ENCODE measurements around the gene F9. TPM values are rescaled to one million over a fixed set of nuclear protein-coding genes. Genes with fewer than 3 reads are reported as not detected.
A peak's percentile ranks its signal among the peaks of the same experiment; 100 is the strongest.

Gene F9
- total and polyA plus RNA-seq, 8 donors: 0.22 TPM; not detected in 7

DNA sequence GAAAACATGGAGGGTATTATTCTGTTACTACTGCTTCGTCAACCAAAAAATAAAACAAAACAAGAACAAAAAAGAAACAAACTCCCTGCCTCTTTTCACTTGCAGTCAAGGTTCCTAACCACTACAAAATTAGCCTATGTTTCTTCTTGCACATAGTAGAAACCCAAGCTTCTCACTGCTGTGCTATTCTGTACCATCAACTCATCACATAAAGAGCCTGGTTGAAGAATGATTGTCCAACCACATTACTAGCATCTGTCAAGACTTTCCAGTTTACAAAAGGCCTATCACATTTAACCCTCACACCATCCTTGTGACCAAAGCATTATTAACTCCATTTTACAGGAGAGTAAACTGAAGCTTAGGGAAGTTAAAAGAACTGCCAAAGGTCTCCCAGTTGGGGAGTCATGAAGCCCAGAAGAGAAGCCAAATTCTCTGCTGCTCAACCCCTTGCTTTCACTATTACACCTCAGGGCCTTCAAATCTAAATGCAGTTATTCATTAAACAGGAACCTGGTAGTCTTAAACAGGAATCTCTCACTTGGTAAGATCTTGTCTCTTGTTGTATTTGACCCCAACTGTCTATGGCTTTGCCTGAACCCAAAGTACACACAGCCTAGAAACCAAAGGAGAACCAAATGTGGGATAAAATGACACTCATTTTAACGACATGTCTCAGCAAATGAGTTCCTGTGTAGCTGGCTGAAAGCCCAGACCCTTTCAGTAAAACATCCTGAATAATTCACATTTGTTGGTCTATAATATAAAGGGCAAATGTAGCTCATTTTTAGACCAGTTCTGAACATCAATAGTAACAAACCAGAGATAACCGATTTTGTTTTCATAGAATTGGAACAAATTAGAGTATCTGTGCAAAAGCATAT, 8.6 kb downstream of the F9 start:
- no peak overlapping the region for H3K4me3 ChIP-seq
- TF ChIP-seq, protein P1, sequence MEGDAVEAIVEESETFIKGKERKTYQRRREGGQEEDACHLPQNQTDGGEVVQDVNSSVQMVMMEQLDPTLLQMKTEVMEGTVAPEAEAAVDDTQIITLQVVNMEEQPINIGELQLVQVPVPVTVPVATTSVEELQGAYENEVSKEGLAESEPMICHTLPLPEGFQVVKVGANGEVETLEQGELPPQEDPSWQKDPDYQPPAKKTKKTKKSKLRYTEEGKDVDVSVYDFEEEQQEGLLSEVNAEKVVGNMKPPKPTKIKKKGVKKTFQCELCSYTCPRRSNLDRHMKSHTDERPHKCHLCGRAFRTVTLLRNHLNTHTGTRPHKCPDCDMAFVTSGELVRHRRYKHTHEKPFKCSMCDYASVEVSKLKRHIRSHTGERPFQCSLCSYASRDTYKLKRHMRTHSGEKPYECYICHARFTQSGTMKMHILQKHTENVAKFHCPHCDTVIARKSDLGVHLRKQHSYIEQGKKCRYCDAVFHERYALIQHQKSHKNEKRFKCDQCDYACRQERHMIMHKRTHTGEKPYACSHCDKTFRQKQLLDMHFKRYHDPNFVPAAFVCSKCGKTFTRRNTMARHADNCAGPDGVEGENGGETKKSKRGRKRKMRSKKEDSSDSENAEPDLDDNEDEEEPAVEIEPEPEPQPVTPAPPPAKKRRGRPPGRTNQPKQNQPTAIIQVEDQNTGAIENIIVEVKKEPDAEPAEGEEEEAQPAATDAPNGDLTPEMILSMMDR (IDR thresholded peaks at IDR 0.05): no peak
- H3K27me3 ChIP-seq: no peaks in the 10 kb centered on the region
- no peaks in the 10 kb centered on the region for H3K9me3 ChIP-seq
- no peak for DNase-seq
- intact Hi-C loops (cut with DNase I): no loop called here
- H3K36me3 ChIP-seq: no peaks in the 10 kb centered on the region
- FAIRE-seq: no peak
- no peak for ATAC-seq
- 53 to 65% methylated on average over 3 of the region's 3 CpGs for WGBS, 2 donors
- peaks cover 0 to 5% (median 0%) of the 10 kb centered on the region in 3 donors for H3K4me1 ChIP-seq
- H3K27ac ChIP-seq: no peak overlapping the region

DNA sequence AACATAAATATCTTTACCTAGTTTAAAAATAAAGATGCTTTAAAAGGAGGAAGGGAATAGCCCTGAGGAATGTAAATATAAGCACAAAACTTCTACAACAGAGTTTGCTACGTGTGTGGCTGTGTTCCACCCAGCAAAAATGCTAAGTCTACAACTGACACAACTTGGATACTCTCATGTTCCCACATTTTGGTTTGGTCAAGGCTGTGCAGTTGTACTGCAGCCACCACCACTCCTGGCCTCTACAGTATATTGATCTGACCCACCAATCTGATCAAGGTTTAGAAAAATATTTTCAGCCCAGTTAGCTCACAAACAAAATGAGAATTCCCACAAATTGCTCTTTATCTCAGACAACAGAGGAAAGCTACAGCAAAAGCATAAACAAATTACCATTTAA, 12.1 kb downstream of the F9 start:
- WGBS, 2 donors: 52 to 69% methylated on average over 1 of the region's 1 CpG
- FAIRE-seq (no peak), ATAC-seq (no peak), DNase-seq (no peak)
- TF ChIP-seq, protein P1 (IDR thresholded peaks at IDR 0.05): no peak
- H3K4me1 ChIP-seq: peaks cover 0 to 5% (median 0%) of the 10 kb centered on the region in 3 donors
- no peak overlapping the region for H3K4me3 ChIP-seq
- H3K27me3 ChIP-seq: peaks cover 0 to 10% (median 0%) of the 10 kb centered on the region in 4 donors
- no peak overlapping the region for H3K27ac ChIP-seq
- intact Hi-C loops (cut with DNase I): no loop called here
- H3K36me3 ChIP-seq: no peaks in the 10 kb centered on the region
- H3K9me3 ChIP-seq: peaks cover 0 to 4% (median 0%) of the 10 kb centered on the region in 4 donors

DNA sequence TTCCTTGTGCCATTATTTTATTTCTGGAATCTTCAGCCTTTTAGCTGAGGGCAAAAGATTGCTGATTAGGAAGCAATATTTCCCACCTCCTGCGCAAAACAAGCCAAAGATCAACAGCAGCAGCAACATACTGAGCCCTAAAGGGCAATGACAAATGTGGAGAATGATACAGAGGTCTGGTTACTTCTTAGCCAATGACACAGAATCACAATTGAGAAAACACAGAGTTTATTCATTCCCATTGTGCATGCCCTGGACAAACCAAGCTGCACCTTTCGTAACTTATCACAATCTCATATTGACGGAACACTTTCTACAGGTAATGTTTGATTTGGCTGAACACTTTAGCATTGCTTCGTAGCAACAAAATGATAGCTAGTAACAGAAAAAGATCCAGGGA, 13.4 kb downstream of the F9 start:
- no peak overlapping the region for H3K4me3 ChIP-seq
- no peaks in the 10 kb centered on the region for H3K36me3 ChIP-seq
- H3K4me1 ChIP-seq: peaks cover 0 to 5% (median 0%) of the 10 kb centered on the region in 3 donors
- H3K9me3 ChIP-seq: peaks cover 0 to 4% (median 0%) of the 10 kb centered on the region in 4 donors
- intact Hi-C loops (cut with DNase I): no loop called here
- no peak overlapping the region for H3K27ac ChIP-seq
- ATAC-seq (peak; percentile 63 to 96 (median 84)), DNase-seq (no peak), FAIRE-seq (no peak)
- peaks cover 0 to 10% (median 0%) of the 10 kb centered on the region in 4 donors for H3K27me3 ChIP-seq
- TF ChIP-seq, protein P1 (IDR thresholded peaks at IDR 0.05): no peak
- WGBS, 2 donors: 14 to 24% methylated on average over 4 of the region's 4 CpGs

DNA sequence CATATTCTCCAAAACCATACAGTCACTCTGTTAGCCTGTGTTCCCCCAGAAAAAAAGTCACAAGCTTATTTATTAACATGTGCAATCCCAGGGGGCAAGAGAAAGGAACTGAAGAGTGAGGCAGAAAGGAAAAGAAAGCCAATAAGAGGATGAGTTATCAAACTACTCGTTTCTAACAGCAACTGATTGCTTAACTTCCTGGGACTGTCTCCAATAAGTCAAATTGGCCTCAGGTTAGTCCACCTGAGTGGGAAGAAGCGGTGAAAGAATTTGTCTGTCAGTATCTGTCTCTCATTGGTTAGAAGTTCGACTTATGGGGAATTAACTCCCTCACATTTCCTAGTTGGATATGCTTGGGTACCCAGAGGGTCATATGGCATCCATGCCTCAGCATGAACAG, 14.1 kb downstream of the F9 start:
- intact Hi-C loops (cut with DNase I): no loop called here
- Histone ChIP-seq H3K9me3 (peaks cover 0 to 4% (median 0%) of the 10 kb centered on the region in 4 donors), H3K4me3 (no peak overlapping the region), H3K27ac (no peak overlapping the region), H3K4me1 (peaks cover 0 to 5% (median 0%) of the 10 kb centered on the region in 3 donors), H3K27me3 (peaks cover 0 to 10% (median 0%) of the 10 kb centered on the region in 4 donors), H3K36me3 (no peaks in the 10 kb centered on the region)
- TF ChIP-seq, protein P1 (IDR thresholded peaks at IDR 0.05): no peak
- FAIRE-seq (no peak), DNase-seq (no peak), ATAC-seq (peak in 1 of 4 donors; percentile 29)
- 35 to 53% methylated on average over 3 of the region's 3 CpGs for WGBS, 2 donors

DNA sequence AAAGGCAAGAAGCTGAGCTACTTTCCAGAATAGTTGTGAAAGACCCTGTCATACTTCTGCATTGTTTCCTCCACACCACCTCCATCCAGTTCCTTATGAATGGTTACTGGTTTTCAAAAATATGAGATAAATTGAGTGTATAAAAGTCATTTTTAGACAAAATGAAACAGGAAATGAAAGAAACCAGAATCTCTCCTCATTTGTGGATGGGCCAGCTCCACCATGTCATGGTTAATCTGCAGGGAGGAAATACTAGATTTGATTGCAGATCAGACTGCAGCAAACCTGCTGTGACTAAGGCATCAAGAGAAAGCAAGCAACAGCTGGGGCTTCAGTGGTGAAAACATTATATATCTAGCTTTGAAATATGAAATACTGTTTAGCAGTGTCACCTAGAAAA, 23.8 kb downstream of the F9 start:
- no peaks in the 10 kb centered on the region for H3K4me1 ChIP-seq
- H3K9me3 ChIP-seq: no peaks in the 10 kb centered on the region
- intact Hi-C loops (cut with DNase I): loop anchor here in 2 of 3 donors (10.0 kb wide), 2 partner anchors 430 to 780 kb away; no protein-coding TSS in a partner anchor
- no peak overlapping the region for H3K27ac ChIP-seq
- H3K36me3 ChIP-seq: no peaks in the 10 kb centered on the region
- H3K27me3 ChIP-seq: peaks cover 0 to 16% (median 4%) of the 10 kb centered on the region in 4 donors
- no peak for ATAC-seq
- FAIRE-seq: peak; percentile 20
- TF ChIP-seq, protein P1 (IDR thresholded peaks at IDR 0.05): no peak
- no peak for DNase-seq
- H3K4me3 ChIP-seq: no peak overlapping the region
